Caco-2 (cell line): Measurements from ENCODE around the gene RIPPLY3. TPM values are rescaled to one million over a fixed set of nuclear protein-coding genes. Genes with fewer than 3 reads are reported as not detected.

Experiments
- BruUV-seq: library from RNA; stranded (reverse); fragments of 400-500 nt; replicated peaks from 2 replicates; lab custom pipeline; 2021; lab: Mats Ljungman, UMichigan
- CTCF ChIA-PET: fragments of 300-600 bp; sonication (Branson Sonifier 250); formaldehyde crosslinking; loops from one replicate; lab custom pipeline; 2022; ENCODE audit warnings: antibody characterized with exemption; lab: Charles Lee
- POLR2A ChIA-PET: fragments of 300-600 bp; sonication (Branson Sonifier 250); formaldehyde crosslinking; loops from one replicate; lab custom pipeline; 2022; ENCODE audit warnings: antibody characterized with exemption; lab: Charles Lee
- DNase-seq, 2 experiments: peaks; one replicate each; pipeline versions ENCODE4 v3.0.0 to v3.0.0-alpha.2; 2020 to 2022
- H3K27me3 ChIP-seq: replicated peaks from 2 replicates; pipeline ENCODE4 v1.6.0; 2011; ENCODE audit warnings: low read length; ENCODE audit not compliant: control insufficient read depth, insufficient read depth
- H3K36me3 ChIP-seq: 2 replicates; pipeline ENCODE4 v1.5.1; 2011; ENCODE audit warnings: low read length; ENCODE audit not compliant: control insufficient read depth, insufficient read depth
- H3K4me1 ChIP-seq: fragments of 250-450 bp; sonication (Bioruptor Pico); 2 replicates; pipeline ENCODE4 v1.5.1; 2020; ENCODE audit warnings: mild to moderate bottlenecking
- H3K4me3 ChIP-seq: 2 replicates; pipeline ENCODE4 v1.5.1; 2011; ENCODE audit warnings: low read depth, mild to moderate bottlenecking, control low read depth, low read length
- H3K9me3 ChIP-seq: fragments of 250-450 bp; sonication (Bioruptor Pico); 2 replicates; pipeline ENCODE4 v1.5.1; 2020; ENCODE audit warnings: mild to moderate bottlenecking, moderate library complexity
- H3K27ac Mint-ChIP-seq: one replicate; pipeline ENCODE4 v1.8.0; 2022; ENCODE audit warnings: mixed read lengths; ENCODE audit not compliant: unreplicated experiment
- H3K27me3 Mint-ChIP-seq: one replicate; pipeline ENCODE4 v1.8.0; 2022; ENCODE audit warnings: mixed read lengths; ENCODE audit not compliant: insufficient read depth, unreplicated experiment
- H3K36me3 Mint-ChIP-seq: one replicate; pipeline ENCODE4 v1.8.0; 2022; ENCODE audit warnings: mild to moderate bottlenecking, mixed read lengths; ENCODE audit not compliant: insufficient read depth, unreplicated experiment
- H3K4me1 Mint-ChIP-seq: one replicate; pipeline ENCODE4 v1.8.0; 2022; ENCODE audit warnings: low read depth, mixed read lengths; ENCODE audit not compliant: unreplicated experiment
- H3K4me3 Mint-ChIP-seq: one replicate; pipeline ENCODE4 v1.8.0; 2022; ENCODE audit warnings: mild to moderate bottlenecking, moderate library complexity, mixed read lengths; ENCODE audit not compliant: unreplicated experiment
- H3K9me3 Mint-ChIP-seq: one replicate; pipeline ENCODE4 v1.8.0; 2022; ENCODE audit warnings: mixed read lengths; ENCODE audit not compliant: unreplicated experiment
- CTCF ChIP-seq, 2 experiments: fragments of 200-600 bp in 1 of 2; IDR thresholded peaks; 1 replicate in 1 of 2; 2 replicates in 1 of 2; pipeline versions ENCODE4 v1.5.1 to v1.8.0; 2011 to 2022; ENCODE audit warnings: antibody characterized with exemption in 1 of 2, control low read depth in 1 of 2, inconsistent platforms in 1 of 2, low read depth in 1 of 2, low read length in 1 of 2, mild to moderate bottlenecking in 1 of 2, moderate library complexity in 1 of 2; ENCODE audit not compliant: insufficient read depth in 1 of 2, severe bottlenecking in 1 of 2, unreplicated experiment in 1 of 2
- intact Hi-C: fragments of 100-400 bp; cut with micrococcal nuclease; formaldehyde crosslinking; loops from one replicate; pipeline ENCODE4 v1.10.0; 2022; ENCODE audit not compliant: unreplicated experiment
- total RNA-seq: library from RNA; stranded (reverse); gene quantifications from 2 replicates; pipeline ENCODE4 v1.2.3, GENCODE V29; 2022

RIPPLY3 gene
- total RNA-seq, 1 experiment from 2014 or later: 0.91 TPM

DNA sequence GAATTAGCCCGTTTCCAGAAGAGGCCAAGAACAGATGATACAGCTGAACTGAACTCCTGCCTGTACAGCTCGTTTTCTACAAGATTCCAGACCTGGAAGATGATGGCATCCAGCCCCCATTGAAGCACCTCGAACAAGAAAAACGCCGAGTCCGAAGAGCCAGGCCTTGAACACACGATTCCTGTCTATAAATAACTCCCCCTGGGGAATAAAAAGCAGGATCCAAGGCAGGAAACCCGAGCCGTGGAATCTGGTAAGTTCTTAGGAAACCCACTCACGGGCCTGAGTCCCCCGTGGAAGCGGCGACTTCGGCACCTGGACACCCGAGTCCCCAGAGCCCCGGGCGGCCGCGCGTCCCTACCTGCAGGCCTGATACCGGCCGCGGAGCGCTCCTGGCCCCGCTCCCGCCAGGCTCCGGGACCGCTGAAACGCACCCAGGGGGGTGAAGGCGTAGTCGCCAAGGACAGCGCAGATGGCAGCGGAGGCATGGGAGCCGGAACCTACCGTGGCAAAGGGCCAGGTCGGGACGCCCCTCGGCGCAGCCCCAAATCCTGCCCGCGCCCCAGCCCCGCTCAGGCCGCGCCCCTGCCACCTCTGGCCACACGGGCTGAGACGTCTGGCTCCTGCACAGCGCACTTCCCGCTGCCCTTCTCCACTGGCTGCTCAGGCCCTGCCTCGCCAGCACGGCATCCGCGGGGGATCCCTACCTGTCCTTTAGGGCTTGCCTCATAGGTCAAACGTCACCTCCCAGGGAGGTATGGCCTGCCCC is 26.0 kb upstream of the RIPPLY3 start:
- intact Hi-C loops: no loop called here
- H3K4me1 Mint-ChIP-seq: peaks cover 7% of the 10 kb centered on the region
- H3K4me3 Mint-ChIP-seq: peak overlapping the region; percentile 74
- no peak for TF ChIP-seq CTCF (IDR thresholded peaks at IDR 0.05; ENCODE audit: insufficient read depth in 1 of 2, low read depth in 1 of 2, low read length in 1 of 2, severe bottlenecking in 1 of 2, unreplicated experiment in 1 of 2)
- H3K4me3 ChIP-seq: peak overlapping the region; percentile 50
- BruUV-seq: no TSS peak
- peak overlapping the region; percentile 64 for H3K27ac Mint-ChIP-seq
- no peaks in the 10 kb centered on the region for H3K36me3 ChIP-seq
- POLR2A ChIA-PET: interaction anchor here (0.6 to 0.7 kb wide), 4 partner anchors 9 to 386 kb away, joined by 3 to 6 read pairs (median 4); partner anchors contain the start of genes DYRK1A and VPS26C
- no peaks in the 10 kb centered on the region for H3K36me3 Mint-ChIP-seq
- no peaks in the 10 kb centered on the region for H3K9me3 Mint-ChIP-seq
- no peaks in the 10 kb centered on the region for H3K4me1 ChIP-seq
- CTCF ChIA-PET: interaction anchor here (0.6 to 1.0 kb wide), 6 partner anchors 14 to 621 kb away, joined by 3 to 10 read pairs (median 5); partner anchors contain the start of gene HLCS
- H3K27me3 ChIP-seq: no peaks in the 10 kb centered on the region
- no peaks in the 10 kb centered on the region for H3K27me3 Mint-ChIP-seq
- H3K9me3 ChIP-seq: no peaks in the 10 kb centered on the region
- DNase-seq: peak; percentile 30 to 45

DNA sequence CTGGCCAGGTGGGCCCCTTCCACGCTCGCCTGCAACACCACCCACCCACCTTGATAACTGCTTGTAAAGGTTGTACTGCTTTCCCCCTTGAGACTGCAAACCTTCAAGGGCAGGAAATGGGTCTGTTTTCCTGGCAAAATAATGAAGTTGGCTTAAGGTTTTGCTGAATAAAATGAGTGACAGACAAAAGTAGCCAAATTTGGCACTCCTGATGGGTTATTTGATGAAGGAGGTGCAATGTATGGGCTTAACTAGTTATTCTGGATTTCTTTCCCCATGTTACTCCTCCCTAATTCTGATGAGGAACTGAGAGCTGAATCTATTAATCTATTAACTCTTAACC is 25.5 kb upstream of the RIPPLY3 start:
- Mint-ChIP-seq H3K27ac (peak overlapping the region; percentile 64), H3K9me3 (no peaks in the 10 kb centered on the region), H3K36me3 (no peaks in the 10 kb centered on the region), H3K27me3 (no peaks in the 10 kb centered on the region), H3K4me1 (peaks cover 7% of the 10 kb centered on the region), H3K4me3 (peak overlapping the region; percentile 74)
- CTCF ChIA-PET: interaction anchor here (0.6 kb wide), 1 partner anchor 15 kb away, joined by 3 read pairs; the partner anchor contains the start of gene HLCS
- Histone ChIP-seq H3K9me3 (no peaks in the 10 kb centered on the region), H3K27me3 (no peaks in the 10 kb centered on the region), H3K4me3 (peak overlapping the region; percentile 50), H3K4me1 (no peaks in the 10 kb centered on the region), H3K36me3 (no peaks in the 10 kb centered on the region)
- BruUV-seq: no TSS peak
- POLR2A ChIA-PET: no interaction called here
- intact Hi-C loops: no loop called here
- DNase-seq: no peak
- no peak for TF ChIP-seq CTCF (IDR thresholded peaks at IDR 0.05; ENCODE audit: insufficient read depth in 1 of 2, low read depth in 1 of 2, low read length in 1 of 2, severe bottlenecking in 1 of 2, unreplicated experiment in 1 of 2)

DNA sequence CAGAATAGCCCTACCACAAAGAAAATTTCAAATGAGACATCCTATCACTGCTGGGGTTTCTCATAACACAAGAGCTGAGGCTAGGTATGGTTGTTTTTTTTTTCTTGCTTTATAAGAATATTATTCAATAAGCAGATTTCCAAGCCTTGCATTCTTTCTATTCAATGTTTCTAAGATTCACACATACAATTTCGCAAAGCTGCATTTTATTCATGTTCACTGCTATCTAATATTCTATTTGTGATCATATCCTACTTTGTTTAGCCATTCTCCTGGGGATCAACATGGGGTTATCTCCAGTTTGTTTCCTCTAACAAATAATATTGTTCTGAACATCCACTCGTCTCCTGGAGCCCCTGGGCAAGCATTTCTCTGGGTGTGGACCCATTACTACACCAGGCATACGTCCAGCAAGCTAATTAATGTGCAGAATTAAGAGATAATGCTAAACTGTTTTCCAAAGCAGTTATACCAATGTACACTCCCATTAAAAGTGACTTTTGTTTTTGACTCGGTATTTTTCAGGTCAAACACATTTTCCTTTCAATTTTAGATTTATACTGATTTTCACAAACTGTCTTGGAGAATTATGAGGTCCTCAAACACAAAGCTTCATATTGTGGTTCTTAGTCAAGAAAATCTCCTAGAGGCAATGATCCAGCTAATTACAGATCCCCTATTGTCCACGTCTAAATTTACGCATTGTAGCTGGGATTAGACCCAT is 24.4 kb upstream of the RIPPLY3 start:
- Mint-ChIP-seq H3K36me3 (peaks cover 3% of the 10 kb centered on the region), H3K27me3 (no peaks in the 10 kb centered on the region), H3K27ac (no peak overlapping the region), H3K4me3 (no peak overlapping the region), H3K9me3 (peaks cover 7% of the 10 kb centered on the region), H3K4me1 (peaks cover under 1% of the 10 kb centered on the region)
- no peak for TF ChIP-seq CTCF (IDR thresholded peaks at IDR 0.05; ENCODE audit: insufficient read depth in 1 of 2, low read depth in 1 of 2, low read length in 1 of 2, severe bottlenecking in 1 of 2, unreplicated experiment in 1 of 2)
- no peaks in the 10 kb centered on the region for H3K36me3 ChIP-seq
- BruUV-seq: no TSS peak
- DNase-seq: no peak
- no peaks in the 10 kb centered on the region for H3K27me3 ChIP-seq
- H3K4me1 ChIP-seq: no peaks in the 10 kb centered on the region
- H3K4me3 ChIP-seq: no peak overlapping the region
- ChIA-PET CTCF (no interaction called here), POLR2A (no interaction called here)
- intact Hi-C loops: no loop called here
- no peaks in the 10 kb centered on the region for H3K9me3 ChIP-seq
